HUES48 (cell line): Measurements from ENCODE around the gene KIF6.

Source experiments
- H3K27ac ChIP-seq: one replicate; pipeline ENCODE4 v1.7.0; 2013; ENCODE audit warnings: low read depth, low read length, inconsistent platforms
- H3K27me3 ChIP-seq: 2 replicates; pipeline ENCODE4 v1.6.1; 2013; ENCODE audit warnings: mild to moderate bottlenecking, low read length; ENCODE audit not compliant: control insufficient read depth, insufficient read depth
- H3K36me3 ChIP-seq: 2 replicates; pipeline ENCODE4 v1.6.1; 2013; ENCODE audit warnings: low read length; ENCODE audit not compliant: control insufficient read depth, insufficient read depth
- H3K4me1 ChIP-seq: 2 replicates; pipeline ENCODE4 v1.6.1; 2013; ENCODE audit warnings: mild to moderate bottlenecking, low read length; ENCODE audit not compliant: control insufficient read depth, insufficient read depth
- H3K4me3 ChIP-seq: 2 replicates; pipeline ENCODE4 v1.5.1; 2013; ENCODE audit warnings: mild to moderate bottlenecking, low read depth, low read length
- H3K9ac ChIP-seq: 2 replicates; pipeline ENCODE4 v1.6.1; 2013; ENCODE audit warnings: mild to moderate bottlenecking, low read depth, low read length, moderate library complexity
- H3K9me3 ChIP-seq: 2 replicates; pipeline ENCODE4 v1.6.1; 2013; ENCODE audit warnings: low read length; ENCODE audit not compliant: control insufficient read depth, insufficient read depth

Gene KIF6

DNA sequence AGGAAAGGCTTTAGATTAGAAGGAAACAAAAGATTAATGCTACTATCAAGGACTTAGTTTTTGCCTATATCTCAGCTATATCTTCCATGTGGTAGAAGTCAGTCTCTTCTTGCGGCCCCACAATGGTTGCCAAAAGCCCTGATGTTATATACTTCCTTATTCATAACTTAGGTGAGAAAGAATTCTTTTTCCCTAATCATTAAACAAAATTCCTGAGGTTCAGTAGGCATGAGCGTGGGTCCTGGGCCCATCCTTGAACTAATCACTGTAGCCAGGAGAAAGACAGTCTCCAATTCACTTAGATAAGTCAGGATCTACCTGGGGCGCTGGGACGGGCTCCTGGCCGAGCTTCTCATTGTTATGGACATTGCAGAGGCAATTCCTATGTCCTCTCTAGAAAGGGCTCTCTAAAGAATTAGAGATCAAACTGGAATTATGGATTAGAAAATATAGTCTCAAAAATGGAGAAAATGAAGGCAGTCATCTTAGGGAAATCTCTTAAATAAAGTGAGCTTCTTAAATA is 134.3 kb downstream of the KIF6 start:
- Histone ChIP-seq H3K4me3 (no peak overlapping the region), H3K9me3 (no peaks in the 10 kb centered on the region), H3K27ac (no peak overlapping the region)

DNA sequence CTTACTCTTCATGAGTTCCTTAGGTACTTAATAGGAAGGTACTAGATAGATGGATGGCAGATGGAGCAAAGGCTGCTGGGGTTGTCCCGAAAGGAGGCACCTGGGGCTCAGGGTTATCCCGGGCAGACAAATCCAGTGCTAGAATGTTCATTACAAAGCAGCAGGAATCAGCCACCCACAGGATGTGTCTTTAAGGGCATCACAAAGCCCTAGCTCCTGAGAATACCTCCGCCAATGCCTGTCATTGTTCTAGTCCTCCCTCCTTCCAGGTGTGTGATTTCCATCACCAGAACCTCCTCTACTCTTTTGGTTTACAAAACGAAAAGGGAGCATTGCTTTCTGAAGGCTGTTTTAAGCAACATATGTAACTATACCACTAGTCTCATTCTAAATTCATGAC is 138.1 kb downstream of the KIF6 start:
- no peak overlapping the region for H3K9ac ChIP-seq

More for the DNA sequence above, 134.3 kb downstream of the KIF6 start:
- Histone ChIP-seq H3K27me3 (no peaks in the 10 kb centered on the region), H3K4me1 (no peaks in the 10 kb centered on the region; the same call in 1 of the 2 replicates), H3K9ac (no peak overlapping the region), H3K36me3 (no peaks in the 10 kb centered on the region)

GRCh38 chr6:39585641-39586040 is 139.6 kb downstream of the KIF6 start:
- H3K27me3 ChIP-seq, result no peaks in the 10 kb centered on the region
- no peak overlapping the region for H3K27ac ChIP-seq
- no peaks in the 10 kb centered on the region for H3K36me3 ChIP-seq
- no peak overlapping the region for H3K9ac ChIP-seq
- no peak overlapping the region for H3K4me3 ChIP-seq
- no peaks in the 10 kb centered on the region for H3K9me3 ChIP-seq
- peaks cover 3% of the 10 kb centered on the region; the same call in 1 of the 2 replicates for H3K4me1 ChIP-seq

More for the DNA sequence above, 138.1 kb downstream of the KIF6 start:
- no peaks in the 10 kb centered on the region for H3K36me3 ChIP-seq
- H3K27me3 ChIP-seq, result no peaks in the 10 kb centered on the region
- H3K27ac ChIP-seq, result no peak overlapping the region
- no peak overlapping the region for H3K4me3 ChIP-seq
- peaks cover 3% of the 10 kb centered on the region; the same call in 1 of the 2 replicates for H3K4me1 ChIP-seq
- H3K9me3 ChIP-seq, result no peaks in the 10 kb centered on the region

GRCh38 chr6:39577446-39578165 is 147.6 kb downstream of the KIF6 start:
- Histone ChIP-seq H3K36me3 (no peaks in the 10 kb centered on the region), H3K27me3 (no peaks in the 10 kb centered on the region), H3K9ac (no peak overlapping the region), H3K9me3 (no peaks in the 10 kb centered on the region), H3K4me1 (no peaks in the 10 kb centered on the region), H3K27ac (no peak overlapping the region), H3K4me3 (no peak overlapping the region)

DNA sequence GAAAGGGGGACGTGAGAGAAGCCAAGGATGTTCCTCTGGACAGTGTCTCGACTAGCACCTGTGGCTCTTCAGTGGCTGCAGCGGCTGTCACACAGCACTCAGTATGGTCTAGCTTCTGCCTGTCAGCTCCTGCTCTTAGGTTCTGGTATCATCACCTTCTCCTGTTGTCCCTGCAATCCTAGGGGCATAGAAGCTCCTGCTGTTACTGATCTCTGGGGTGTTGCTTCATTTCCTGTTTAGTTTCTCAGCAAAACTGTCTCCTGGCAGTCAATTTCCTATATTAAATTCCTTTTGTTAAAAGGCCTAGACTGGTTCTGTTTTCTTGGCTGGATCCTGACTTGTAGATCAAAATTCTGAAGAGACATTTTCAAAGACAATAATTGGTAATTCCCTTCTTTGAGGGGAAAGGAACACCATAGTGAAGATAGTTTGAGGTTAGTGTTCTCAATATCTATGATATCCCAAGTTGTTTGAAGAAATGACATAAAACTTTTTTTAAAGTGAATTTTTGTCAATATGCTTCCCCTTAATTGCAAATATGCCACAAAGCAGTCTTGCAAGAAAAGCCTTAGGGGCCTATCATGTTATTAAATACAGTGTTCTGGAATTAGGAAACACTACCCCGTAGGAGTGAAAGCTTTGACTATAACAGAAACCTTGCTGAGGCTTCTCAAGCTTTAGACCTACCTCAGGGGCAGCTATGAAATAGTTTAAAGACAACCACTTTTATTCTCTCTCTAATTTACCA is 148.5 kb downstream of the KIF6 start:
- Histone ChIP-seq H3K36me3 (no peaks in the 10 kb centered on the region), H3K4me3 (no peak overlapping the region), H3K9ac (no peak overlapping the region), H3K4me1 (no peaks in the 10 kb centered on the region), H3K27me3 (no peaks in the 10 kb centered on the region), H3K27ac (no peak overlapping the region), H3K9me3 (no peaks in the 10 kb centered on the region)

GRCh38 chr6:39574991-39575390 is 150.2 kb downstream of the KIF6 start:
- Histone ChIP-seq H3K36me3 (no peaks in the 10 kb centered on the region), H3K4me1 (no peaks in the 10 kb centered on the region), H3K27ac (no peak overlapping the region), H3K4me3 (no peak overlapping the region), H3K27me3 (no peaks in the 10 kb centered on the region), H3K9me3 (no peaks in the 10 kb centered on the region), H3K9ac (no peak overlapping the region)

GRCh38 chr6:39573541-39573940 is 151.7 kb downstream of the KIF6 start:
- H3K27me3 ChIP-seq, result no peaks in the 10 kb centered on the region
- no peaks in the 10 kb centered on the region for H3K9me3 ChIP-seq
- H3K9ac ChIP-seq, result no peak overlapping the region
- H3K4me3 ChIP-seq, result no peak overlapping the region
- no peaks in the 10 kb centered on the region for H3K4me1 ChIP-seq
- no peaks in the 10 kb centered on the region for H3K36me3 ChIP-seq
- H3K27ac ChIP-seq, result no peak overlapping the region

DNA sequence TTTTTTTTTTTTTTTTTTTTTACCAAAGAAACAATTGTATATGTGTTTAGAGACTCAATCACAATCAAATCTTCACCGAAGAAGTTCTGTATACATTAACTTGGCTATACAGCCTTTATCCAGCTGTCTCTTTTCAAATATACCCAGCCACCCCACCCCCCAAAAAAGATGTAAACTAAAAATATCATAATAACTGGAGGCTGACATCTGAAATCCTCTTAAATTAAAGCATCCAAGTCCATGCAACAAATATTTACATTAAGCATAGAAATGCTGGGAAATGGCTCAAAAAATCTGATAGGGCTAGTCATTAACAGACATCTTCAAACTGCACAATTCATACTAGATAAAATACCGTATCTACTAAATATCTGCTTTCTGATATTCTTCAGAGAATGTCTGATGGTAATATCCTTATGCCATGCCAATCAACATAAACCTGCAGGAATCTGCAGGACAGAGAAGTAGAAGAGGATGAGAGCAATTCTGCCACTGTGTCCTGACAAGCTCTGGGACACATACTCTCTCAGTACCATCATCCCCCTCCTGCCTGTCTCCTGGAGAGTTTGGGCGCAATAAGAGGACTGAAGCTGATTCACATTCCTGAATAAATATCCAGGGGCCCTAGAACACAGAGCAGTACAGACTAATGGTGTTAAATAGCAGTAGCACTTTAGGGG is 152.4 kb downstream of the KIF6 start:
- no peak overlapping the region for H3K4me3 ChIP-seq
- no peak overlapping the region for H3K27ac ChIP-seq
- no peaks in the 10 kb centered on the region for H3K36me3 ChIP-seq
- no peaks in the 10 kb centered on the region for H3K9me3 ChIP-seq
- H3K9ac ChIP-seq, result no peak overlapping the region
- no peaks in the 10 kb centered on the region for H3K27me3 ChIP-seq
- no peaks in the 10 kb centered on the region for H3K4me1 ChIP-seq

- Histone ChIP-seq H3K27ac (no peak overlapping the region), H3K36me3 (no peaks in the 10 kb centered on the region), H3K9me3 (no peaks in the 10 kb centered on the region), H3K4me3 (no peak overlapping the region), H3K9ac (no peak overlapping the region), H3K27me3 (no peaks in the 10 kb centered on the region), H3K4me1 (no peaks in the 10 kb centered on the region)
These were observed 156.3 kb downstream of the KIF6 start for GRCh38 chr6:39568896-39569295.

DNA sequence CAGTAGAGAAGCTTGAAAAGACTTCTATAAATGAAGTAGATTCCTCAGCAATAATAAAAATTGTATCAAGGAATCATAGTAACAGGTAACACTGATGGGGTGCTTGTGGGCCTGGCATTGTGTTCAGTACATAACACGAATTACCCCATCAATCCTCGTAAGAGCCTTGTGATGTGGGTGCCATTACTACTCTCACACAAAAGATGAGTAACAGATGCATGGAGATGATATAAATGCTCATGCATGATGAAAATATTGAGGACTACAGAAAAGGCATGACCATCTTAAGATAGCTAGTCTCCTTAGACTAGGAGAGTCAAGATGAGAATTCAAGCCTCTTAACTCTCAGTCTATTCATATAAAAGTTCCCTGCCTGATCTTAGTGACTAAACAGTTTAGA is 158.1 kb downstream of the KIF6 start:
- no peak overlapping the region for H3K27ac ChIP-seq

DNA sequence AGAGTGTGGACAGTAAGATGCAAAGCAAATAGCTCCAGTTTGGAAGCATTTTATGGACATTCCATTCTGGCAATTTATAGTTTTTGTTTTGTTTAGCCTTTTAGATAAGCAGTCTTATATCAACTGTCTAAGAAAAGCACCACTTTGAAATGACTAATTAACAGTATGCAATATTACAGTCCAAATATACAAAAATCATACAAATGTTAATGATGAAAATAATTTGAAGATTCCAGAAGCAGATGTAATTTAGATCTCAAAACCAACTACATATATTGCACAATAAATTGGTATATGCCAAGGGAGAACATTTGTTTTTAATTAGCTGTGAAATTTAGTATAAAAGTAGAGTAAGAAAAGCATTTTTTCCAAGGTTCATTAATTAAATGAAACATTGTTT is 158.8 kb downstream of the KIF6 start:
- Histone ChIP-seq H3K27ac (no peak overlapping the region), H3K4me3 (no peak overlapping the region), H3K4me1 (no peaks in the 10 kb centered on the region), H3K9ac (no peak overlapping the region), H3K36me3 (no peaks in the 10 kb centered on the region), H3K27me3 (no peaks in the 10 kb centered on the region), H3K9me3 (no peaks in the 10 kb centered on the region)

More for the DNA sequence above, 158.1 kb downstream of the KIF6 start:
- no peak overlapping the region for H3K9ac ChIP-seq
- no peaks in the 10 kb centered on the region for H3K4me1 ChIP-seq
- H3K4me3 ChIP-seq, result no peak overlapping the region
- no peaks in the 10 kb centered on the region for H3K36me3 ChIP-seq
- H3K27me3 ChIP-seq, result no peaks in the 10 kb centered on the region
- H3K9me3 ChIP-seq, result no peaks in the 10 kb centered on the region
